WERI-Rb-1 (cell line): Measurements from ENCODE around the gene PPP2R5D.

ENCODE experiments used
- DNase-seq: peaks from one replicate; pipeline ENCODE4 v3.0.0-alpha.2; 2020
- H3K27ac ChIP-seq: fragments of 250-450 bp; sonication (Bioruptor Pico); 2 replicates; pipeline ENCODE4 v1.5.1; 2020; ENCODE audit warnings: mild to moderate bottlenecking, moderate library complexity
- H3K27me3 ChIP-seq: fragments of 250-450 bp; sonication (Bioruptor Pico); 2 replicates; pipeline ENCODE4 v1.5.1; 2021; ENCODE audit warnings: mild to moderate bottlenecking, low read depth, moderate library complexity; ENCODE audit not compliant: insufficient read depth, severe bottlenecking
- H3K36me3 ChIP-seq: fragments of 250-450 bp; sonication (Bioruptor Pico); 2 replicates; pipeline ENCODE4 v1.5.1; 2020; ENCODE audit warnings: mild to moderate bottlenecking, moderate library complexity
- H3K4me3 ChIP-seq: 2 replicates; pipeline ENCODE4 v1.5.1; 2011; ENCODE audit warnings: low read depth, mild to moderate bottlenecking, control low read depth, low read length
- H3K9me3 ChIP-seq: fragments of 250-450 bp; sonication (Bioruptor Pico); 2 replicates; pipeline ENCODE4 v1.5.1; 2021; ENCODE audit warnings: mild to moderate bottlenecking, moderate library complexity; ENCODE audit not compliant: severe bottlenecking
- TF ChIP-seq, protein P1 (sequence below): IDR thresholded peaks from 2 replicates; pipeline ENCODE4 v1.5.1; 2011; ENCODE audit warnings: low read depth, mild to moderate bottlenecking, control low read depth, inconsistent platforms, low read length

PPP2R5D gene

DNA sequence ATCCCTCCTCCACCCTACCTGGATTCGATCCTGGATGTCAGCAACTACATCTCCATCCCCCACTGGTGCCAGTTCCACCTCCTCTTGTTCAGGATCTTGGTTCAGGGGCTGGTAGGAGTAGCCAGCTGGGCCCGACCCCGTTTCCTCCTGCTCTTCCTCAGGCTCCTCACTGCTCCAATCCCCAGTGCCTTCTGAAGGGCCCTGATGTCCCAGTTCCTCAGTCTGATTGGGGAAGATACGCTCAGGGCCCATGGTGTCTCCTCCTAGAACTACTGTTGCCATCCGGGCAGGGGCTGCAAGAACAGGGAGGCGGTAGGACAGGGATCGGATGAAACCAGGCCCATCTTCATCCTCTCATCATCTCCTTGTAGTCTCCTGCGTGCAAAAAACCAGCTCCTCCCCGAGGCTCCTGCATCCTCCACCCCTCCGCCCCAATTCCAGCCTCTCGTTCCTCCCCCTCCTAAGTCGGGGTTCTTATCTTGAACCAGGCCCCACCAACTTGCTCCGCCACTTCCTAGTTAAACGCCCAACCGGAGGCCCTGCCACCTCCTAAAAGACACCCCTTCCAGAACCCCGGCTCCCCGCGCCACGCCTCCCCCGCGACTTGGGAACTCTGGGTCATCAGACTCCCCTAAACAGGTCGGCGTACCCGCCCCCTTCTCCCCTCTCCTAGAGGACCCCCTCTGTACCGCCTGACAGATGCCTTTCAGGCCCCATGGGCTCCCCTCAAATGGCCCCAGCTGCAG, 28.9 kb downstream of the PPP2R5D start:
- Histone ChIP-seq H3K9me3 (no peaks in the 10 kb centered on the region), H3K4me3 (peak overlapping the region; percentile 73), H3K27ac (peak overlapping the region; percentile 74), H3K36me3 (peaks cover 72% of the 10 kb centered on the region), H3K27me3 (no peaks in the 10 kb centered on the region)
- TF ChIP-seq, protein P1, sequence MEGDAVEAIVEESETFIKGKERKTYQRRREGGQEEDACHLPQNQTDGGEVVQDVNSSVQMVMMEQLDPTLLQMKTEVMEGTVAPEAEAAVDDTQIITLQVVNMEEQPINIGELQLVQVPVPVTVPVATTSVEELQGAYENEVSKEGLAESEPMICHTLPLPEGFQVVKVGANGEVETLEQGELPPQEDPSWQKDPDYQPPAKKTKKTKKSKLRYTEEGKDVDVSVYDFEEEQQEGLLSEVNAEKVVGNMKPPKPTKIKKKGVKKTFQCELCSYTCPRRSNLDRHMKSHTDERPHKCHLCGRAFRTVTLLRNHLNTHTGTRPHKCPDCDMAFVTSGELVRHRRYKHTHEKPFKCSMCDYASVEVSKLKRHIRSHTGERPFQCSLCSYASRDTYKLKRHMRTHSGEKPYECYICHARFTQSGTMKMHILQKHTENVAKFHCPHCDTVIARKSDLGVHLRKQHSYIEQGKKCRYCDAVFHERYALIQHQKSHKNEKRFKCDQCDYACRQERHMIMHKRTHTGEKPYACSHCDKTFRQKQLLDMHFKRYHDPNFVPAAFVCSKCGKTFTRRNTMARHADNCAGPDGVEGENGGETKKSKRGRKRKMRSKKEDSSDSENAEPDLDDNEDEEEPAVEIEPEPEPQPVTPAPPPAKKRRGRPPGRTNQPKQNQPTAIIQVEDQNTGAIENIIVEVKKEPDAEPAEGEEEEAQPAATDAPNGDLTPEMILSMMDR = no peak
- DNase-seq = no peak

DNA sequence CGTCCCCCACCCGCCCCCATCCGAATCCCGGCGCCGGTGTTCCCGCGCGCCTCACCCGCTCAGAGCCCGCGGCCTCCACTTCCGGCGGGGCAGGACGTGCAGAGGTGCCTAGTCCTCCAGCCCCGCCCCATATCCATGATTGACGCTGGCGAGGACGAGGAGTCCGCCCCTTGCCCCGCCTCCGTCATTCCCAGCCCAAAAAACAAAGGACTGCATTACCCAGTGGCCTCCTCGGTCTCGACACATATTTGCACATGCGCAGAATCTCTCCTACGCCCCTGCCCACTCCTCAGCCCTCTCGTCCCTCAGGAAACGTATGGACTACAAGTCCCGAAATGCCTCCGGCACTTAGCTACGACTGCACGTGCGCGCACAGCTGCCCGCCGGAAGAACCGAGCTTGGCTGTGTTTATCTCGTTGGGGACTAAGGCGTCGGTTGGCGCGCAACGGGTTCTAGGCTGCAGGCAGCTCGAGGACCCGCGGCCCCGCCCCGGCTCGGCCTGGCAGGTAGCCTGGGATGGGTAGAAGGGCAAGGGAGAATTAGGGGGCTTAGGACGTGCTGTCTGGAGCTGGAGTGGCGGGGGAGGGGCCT, 29.6 kb downstream of the PPP2R5D start, which contains the start of the genes KLHDC3 and MEA1:
KLHDC3 (plus strand) TSS at position 407 of the 591 bp plus-strand sequence. CDS start 2,944 bp downstream, outside the sequence.
MEA1 (minus strand) TSS at position 104 of the 591 bp plus-strand sequence. CDS start 133 bp downstream, outside the sequence.
- H3K27ac ChIP-seq = peak within 1 kb of the TSS; percentile 80
- no peaks in the 10 kb centered on the region for H3K9me3 ChIP-seq
- peaks cover 72% of the 10 kb centered on the region for H3K36me3 ChIP-seq
- TF ChIP-seq, protein P1 = no peak
- peak within 1 kb of the TSS; percentile 82 for H3K4me3 ChIP-seq
- no peaks in the 10 kb centered on the region for H3K27me3 ChIP-seq
- peak; percentile 100 for DNase-seq

DNA sequence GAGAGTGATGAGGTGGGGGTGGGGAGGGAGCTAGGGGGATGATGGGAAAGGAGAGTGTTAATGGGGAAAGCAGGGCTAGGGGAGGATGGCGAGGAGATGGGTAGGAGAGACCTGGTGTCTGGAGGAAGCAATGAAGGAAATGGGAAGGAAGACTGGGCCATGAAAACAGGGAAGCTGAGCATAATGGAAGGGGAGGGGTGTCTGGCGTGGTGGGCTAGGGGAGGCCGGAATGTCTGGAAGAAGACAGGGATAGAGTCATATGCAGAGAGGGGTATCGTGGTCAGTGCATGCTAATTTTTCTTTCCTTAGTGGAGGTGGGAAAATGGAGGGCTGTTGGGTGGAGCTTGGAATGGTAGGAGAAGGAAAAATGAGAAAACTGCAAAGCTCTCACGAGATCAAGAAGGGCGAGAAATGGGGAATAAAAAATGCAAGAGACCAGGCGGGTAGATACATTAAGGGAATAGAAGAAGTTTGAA, 30.1 kb downstream of the PPP2R5D start:
- Histone ChIP-seq H3K36me3 (peaks cover 72% of the 10 kb centered on the region), H3K9me3 (no peaks in the 10 kb centered on the region)

DNA sequence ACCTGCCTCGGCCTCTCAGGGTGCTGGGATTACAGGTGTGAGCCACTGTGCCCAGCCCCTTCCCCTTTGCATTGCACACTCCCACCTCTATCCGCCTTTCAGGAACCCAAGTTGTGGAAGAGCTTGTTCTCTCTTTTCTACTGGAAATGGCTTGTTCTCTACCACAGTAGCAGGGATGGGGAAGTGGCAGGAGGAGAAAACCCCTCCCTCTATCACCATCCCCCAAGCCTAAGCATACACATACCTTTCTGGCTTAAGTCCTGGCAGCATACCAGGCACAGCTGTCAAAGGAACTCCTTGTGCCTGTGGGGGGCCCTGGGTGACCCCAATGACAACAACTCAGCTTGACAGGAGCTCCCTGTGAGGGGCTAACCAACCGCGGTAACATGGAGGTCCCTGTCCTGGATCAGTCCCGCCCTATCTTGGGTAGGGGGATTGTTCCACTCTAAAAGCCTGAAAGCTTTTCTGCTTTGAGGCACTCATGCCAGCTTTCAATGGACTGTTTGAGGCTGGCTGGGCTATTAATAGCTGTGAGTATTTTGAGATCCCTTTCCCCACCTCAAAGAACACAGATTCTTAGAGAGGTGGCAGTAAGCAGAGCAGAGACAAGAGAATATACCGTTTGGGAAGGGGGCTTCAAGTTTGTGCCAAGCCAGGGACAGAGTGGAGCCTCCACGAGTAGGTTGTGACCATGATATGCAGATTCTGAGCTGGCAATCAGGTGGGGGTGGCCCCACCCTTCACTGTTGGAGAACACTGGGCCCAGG, 32.0 kb downstream of the PPP2R5D start:
- H3K4me3 ChIP-seq = no peak overlapping the region
- TF ChIP-seq, protein P1 = no peak

More for the DNA sequence above, 30.1 kb downstream of the PPP2R5D start:
- peak overlapping the region; percentile 82 for H3K4me3 ChIP-seq
- no peak for DNase-seq
- no peaks in the 10 kb centered on the region for H3K27me3 ChIP-seq
- H3K27ac ChIP-seq = peak overlapping the region; percentile 80
- TF ChIP-seq, protein P1 = no peak

DNA sequence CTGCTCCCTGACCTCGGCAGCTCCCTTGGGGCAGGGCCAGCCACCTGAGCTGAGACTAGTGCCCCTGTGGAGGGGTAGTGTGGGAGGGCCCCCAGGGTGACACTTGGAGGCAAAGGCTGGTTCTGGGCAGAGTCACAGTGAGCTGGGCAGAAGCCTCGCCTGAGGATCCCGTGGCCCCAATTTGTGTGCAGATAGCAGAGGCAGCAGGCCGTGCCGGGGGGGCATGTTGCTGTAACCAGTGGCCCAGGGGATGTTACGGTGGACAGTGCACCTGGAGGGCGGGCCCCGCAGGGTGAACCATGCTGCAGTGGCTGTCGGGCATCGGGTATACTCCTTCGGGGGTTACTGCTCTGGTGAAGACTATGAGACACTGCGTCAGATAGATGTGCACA, 32.6 kb downstream of the PPP2R5D start:
- H3K4me3 ChIP-seq = no peak overlapping the region
- no peaks in the 10 kb centered on the region for H3K27me3 ChIP-seq
- DNase-seq = no peak
- H3K36me3 ChIP-seq = peaks cover 66% of the 10 kb centered on the region
- no peaks in the 10 kb centered on the region for H3K9me3 ChIP-seq
- H3K27ac ChIP-seq = no peak overlapping the region
- TF ChIP-seq, protein P1 = no peak

More for the DNA sequence above, 32.0 kb downstream of the PPP2R5D start:
- Histone ChIP-seq H3K9me3 (no peaks in the 10 kb centered on the region), H3K27me3 (no peaks in the 10 kb centered on the region), H3K36me3 (peaks cover 70% of the 10 kb centered on the region), H3K27ac (0 out of 2 replicates have a peak overlapping the region, but pooled peaks have one; percentile 1)
- no peak for DNase-seq
